Measurements from ENCODE around the gene XKR8. TPM values are rescaled to one million over a fixed set of nuclear protein-coding genes. Genes with fewer than 3 reads are reported as not detected.
A peak's percentile ranks its signal among the peaks of the same experiment; 100 is the strongest.

Gene XKR8
- total RNA-seq, 6 donors from 2014 or later, result 3.1 to 13.5 (median 8.6) TPM

DNA sequence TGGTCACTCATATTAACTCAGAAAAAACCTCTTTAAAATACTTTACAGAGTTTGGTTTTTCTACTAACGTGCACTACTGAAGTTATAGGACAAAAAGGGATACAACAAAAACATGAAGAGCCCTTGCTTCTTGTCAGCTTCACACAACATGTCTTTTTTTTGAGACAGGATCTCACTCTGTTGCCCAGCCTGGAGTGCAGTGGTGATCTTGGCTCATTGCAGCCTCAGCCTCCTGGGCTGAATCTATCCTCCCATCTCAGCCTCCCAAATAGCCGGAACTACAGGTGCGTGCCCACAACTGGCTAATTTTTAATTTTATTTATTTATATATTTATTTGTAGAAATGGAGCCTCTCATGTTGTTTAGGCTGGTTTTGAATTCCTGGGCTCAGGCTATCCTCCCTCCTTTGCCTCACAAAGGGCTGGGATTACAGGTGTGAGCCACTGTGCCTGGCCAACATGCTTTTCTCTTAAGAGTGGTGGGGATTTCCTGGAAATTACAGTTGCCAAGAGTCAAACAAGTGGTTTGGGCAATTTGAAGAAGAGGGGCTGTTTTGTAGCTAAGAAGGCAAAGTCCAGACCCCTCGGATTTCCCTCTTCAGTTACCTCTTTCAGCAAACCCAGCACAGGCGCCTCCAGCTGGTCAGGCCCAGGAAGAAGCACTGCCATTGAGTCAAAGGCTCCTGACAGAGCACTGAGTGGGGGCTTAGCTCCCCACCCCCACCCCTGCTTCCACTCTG, 31.4 kb upstream of the XKR8 start:
- TF ChIP-seq POLR2AphosphoS5 (IDR thresholded peaks at IDR 0.05) (no peak), EP300 (IDR thresholded peaks at IDR 0.05) (no peak)
- Histone ChIP-seq H3K4me1 (no peaks in the 10 kb centered on the region), H3K27me3 (no peaks in the 10 kb centered on the region), H3K27ac (no peak overlapping the region), H3K4me3 (no peak overlapping the region), H3K9me3 (no peaks in the 10 kb centered on the region), H3K36me3 (no peaks in the 10 kb centered on the region)
- ATAC-seq (ENCODE audit: low FRiP score in 2 of 2), result no peak
- 66 to 70% methylated on average over 5 of the region's 5 CpGs for WGBS, 2 donors
- DNase-seq, result peak in 1 of 2 donors; percentile 21

DNA sequence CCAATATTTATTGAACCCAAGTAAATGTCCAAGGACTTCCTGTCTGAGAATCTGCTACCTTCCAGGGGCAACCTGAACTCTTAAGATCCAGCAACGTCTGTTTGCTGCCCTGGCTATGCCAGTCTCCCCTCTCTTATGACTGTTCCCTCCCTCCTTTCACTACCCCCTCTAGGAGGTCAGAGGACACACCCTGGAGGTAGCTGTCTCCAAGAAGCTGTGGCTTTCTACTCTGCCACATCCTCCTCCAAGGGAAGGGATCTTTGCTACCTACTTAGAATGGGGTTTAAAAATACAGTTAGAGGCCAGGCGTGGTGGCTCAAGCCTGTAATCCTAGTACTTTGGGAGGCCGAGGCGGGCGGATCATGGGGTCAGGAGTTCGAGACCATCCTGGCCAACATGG, 28.6 kb upstream of the XKR8 start:
- ATAC-seq (ENCODE audit: low FRiP score in 2 of 2) (no peak), DNase-seq (no peak)
- no peak overlapping the region for H3K27ac ChIP-seq
- H3K27me3 ChIP-seq, result no peaks in the 10 kb centered on the region
- no peaks in the 10 kb centered on the region for H3K36me3 ChIP-seq
- H3K4me1 ChIP-seq, result peaks cover 0 to 14% (median 9%) of the 10 kb centered on the region in 4 donors
- no peak for TF ChIP-seq POLR2A (IDR thresholded peaks at IDR 0.05)
- H3K4me3 ChIP-seq, result no peak overlapping the region
- 90 to 92% methylated on average over 6 of the region's 6 CpGs for WGBS, 2 donors
- H3K9me3 ChIP-seq, result no peaks in the 10 kb centered on the region

GRCh38 chr1:27931759-27932158, 28.0 kb upstream of the XKR8 start:
- no peak overlapping the region for H3K27ac ChIP-seq
- ATAC-seq (ENCODE audit: low FRiP score in 2 of 2) (peak in 1 of 2 donors; percentile 49), DNase-seq (no peak)
- no peaks in the 10 kb centered on the region for H3K9me3 ChIP-seq
- no peaks in the 10 kb centered on the region for H3K36me3 ChIP-seq
- no peaks in the 10 kb centered on the region for H3K27me3 ChIP-seq
- H3K4me1 ChIP-seq, result peaks cover 0 to 14% (median 9%) of the 10 kb centered on the region in 4 donors
- TF ChIP-seq EP300 (IDR thresholded peaks at IDR 0.05), result no peak
- TF ChIP-seq POLR2A (IDR thresholded peaks at IDR 0.05), result no peak
- no peak for TF ChIP-seq POLR2AphosphoS5 (IDR thresholded peaks at IDR 0.05)
- TF ChIP-seq, protein P1, sequence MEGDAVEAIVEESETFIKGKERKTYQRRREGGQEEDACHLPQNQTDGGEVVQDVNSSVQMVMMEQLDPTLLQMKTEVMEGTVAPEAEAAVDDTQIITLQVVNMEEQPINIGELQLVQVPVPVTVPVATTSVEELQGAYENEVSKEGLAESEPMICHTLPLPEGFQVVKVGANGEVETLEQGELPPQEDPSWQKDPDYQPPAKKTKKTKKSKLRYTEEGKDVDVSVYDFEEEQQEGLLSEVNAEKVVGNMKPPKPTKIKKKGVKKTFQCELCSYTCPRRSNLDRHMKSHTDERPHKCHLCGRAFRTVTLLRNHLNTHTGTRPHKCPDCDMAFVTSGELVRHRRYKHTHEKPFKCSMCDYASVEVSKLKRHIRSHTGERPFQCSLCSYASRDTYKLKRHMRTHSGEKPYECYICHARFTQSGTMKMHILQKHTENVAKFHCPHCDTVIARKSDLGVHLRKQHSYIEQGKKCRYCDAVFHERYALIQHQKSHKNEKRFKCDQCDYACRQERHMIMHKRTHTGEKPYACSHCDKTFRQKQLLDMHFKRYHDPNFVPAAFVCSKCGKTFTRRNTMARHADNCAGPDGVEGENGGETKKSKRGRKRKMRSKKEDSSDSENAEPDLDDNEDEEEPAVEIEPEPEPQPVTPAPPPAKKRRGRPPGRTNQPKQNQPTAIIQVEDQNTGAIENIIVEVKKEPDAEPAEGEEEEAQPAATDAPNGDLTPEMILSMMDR (IDR thresholded peaks at IDR 0.05), result no peak
- WGBS, 2 donors, result 74 to 75% methylated on average over 4 of the region's 4 CpGs
- no peak overlapping the region for H3K4me3 ChIP-seq

GRCh38 chr1:27934818-27935549, 24.8 kb upstream of the XKR8 start, which contains the start of gene SMPDL3B:
SMPDL3B (plus strand) TSS chr1:27935000; CDS start chr1:27935184, 184 bp downstream.
- Histone ChIP-seq H3K4me1 (peaks cover 0 to 14% (median 9%) of the 10 kb centered on the region in 4 donors), H3K27me3 (no peaks in the 10 kb centered on the region), H3K9me3 (no peaks in the 10 kb centered on the region), H3K27ac (peak within 1 kb of the TSS in 3 of 4 donors; percentile 48 to 68 (median 52)), H3K36me3 (no peaks in the 10 kb centered on the region), H3K4me3 (peak within 1 kb of the TSS in 3 of 4 donors; percentile 36 to 50 (median 36))
- ATAC-seq (ENCODE audit: low FRiP score in 2 of 2), result peak; percentile 67 to 95
- 5 to 16% methylated on average over 13 to 16 of the region's 16 CpGs for WGBS, 2 donors
- TF ChIP-seq POLR2A (IDR thresholded peaks at IDR 0.05) (peak in 1 of 4 donors; percentile 61), POLR2AphosphoS5 (IDR thresholded peaks at IDR 0.05) (peak in 1 of 2 donors; percentile 65), EP300 (IDR thresholded peaks at IDR 0.05) (no peak)
- TF ChIP-seq, protein P1 (IDR thresholded peaks at IDR 0.05), result peak in 4 of 6 experiments; percentile 32 to 60 (median 38)
- peak in 1 of 2 donors; percentile 92 for DNase-seq

DNA sequence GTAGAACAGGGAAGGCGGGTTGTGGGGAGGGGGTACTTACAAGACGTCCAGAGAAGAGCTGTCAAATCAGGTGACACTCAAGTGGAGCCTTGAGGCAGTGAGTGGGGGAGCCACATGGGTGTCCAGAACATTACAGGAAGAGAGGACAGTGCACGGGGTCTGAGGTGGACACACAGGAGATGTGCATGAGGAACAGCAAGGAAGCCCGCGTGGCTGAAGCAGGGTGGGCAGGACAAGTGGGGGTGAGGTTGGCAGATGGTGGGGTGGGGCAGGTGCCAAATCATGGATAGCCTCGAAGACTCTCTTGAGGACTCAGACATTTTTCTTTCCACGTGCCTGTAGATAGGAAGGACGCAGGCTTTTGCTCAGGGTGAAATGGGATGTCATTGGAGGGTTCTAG, 24.1 kb upstream of the XKR8 start:
- Histone ChIP-seq H3K27ac (peak overlapping the region in 1 of 4 donors; percentile 48), H3K4me1 (peaks cover 0 to 14% (median 9%) of the 10 kb centered on the region in 4 donors)
- 45 to 59% methylated on average over 7 to 8 of the region's 8 CpGs for WGBS, 2 donors

More for the DNA sequence above, 24.1 kb upstream of the XKR8 start:
- TF ChIP-seq, protein P1 (IDR thresholded peaks at IDR 0.05), result no peak
- no peak for TF ChIP-seq EP300 (IDR thresholded peaks at IDR 0.05)
- ATAC-seq (ENCODE audit: low FRiP score in 2 of 2), result no peak
- H3K36me3 ChIP-seq, result no peaks in the 10 kb centered on the region
- no peaks in the 10 kb centered on the region for H3K9me3 ChIP-seq
- H3K27me3 ChIP-seq, result no peaks in the 10 kb centered on the region
- DNase-seq, result no peak
- peak overlapping the region in 3 of 4 donors; percentile 36 to 50 (median 36) for H3K4me3 ChIP-seq
